Natural killer cell (primary cell): ENCODE measurements around the gene RNF169. TPM values are rescaled to one million over a fixed set of nuclear protein-coding genes. Genes with fewer than 3 reads are reported as not detected.

Experiments used
- ATAC-seq, 3 donors: fragments of 150-1000 bp in 2 of 3; fragments of 200-7000 bp in 1 of 3; cut with Tn5 transposase; 1 replicate in 1 of 3; 2 replicates in 2 of 3; pipeline ENCODE4 v1.10.0; 2021; ENCODE audit warnings: mild to moderate bottlenecking in 2 of 3, moderate library complexity in 2 of 3
- DNase-seq, 2 donors: peaks; one replicate each; pipeline versions ENCODE4 v3.0.0 to v3.0.0-alpha.2; 2013 to 2021; ENCODE audit warnings: mixed read lengths in 1 of 2
- H3K27ac ChIP-seq: one replicate; pipeline ENCODE4 v1.5.1; 2013; ENCODE audit warnings: mild to moderate bottlenecking, low read length
- H3K27me3 ChIP-seq: one replicate; pipeline ENCODE4 v1.6.1; 2013; ENCODE audit warnings: low read length; ENCODE audit not compliant: control insufficient read depth, insufficient read depth
- H3K36me3 ChIP-seq: one replicate; pipeline ENCODE4 v1.6.1; 2013; ENCODE audit warnings: low read length; ENCODE audit not compliant: control insufficient read depth, insufficient read depth
- H3K4me1 ChIP-seq: one replicate; pipeline ENCODE4 v1.6.1; 2013; ENCODE audit warnings: low read length; ENCODE audit not compliant: control insufficient read depth, insufficient read depth
- H3K4me3 ChIP-seq: one replicate; pipeline ENCODE4 v1.5.1; 2013; ENCODE audit warnings: low read length
- H3K9me3 ChIP-seq: one replicate; pipeline ENCODE4 v1.6.1; 2013; ENCODE audit warnings: low read length; ENCODE audit not compliant: control insufficient read depth, insufficient read depth
- H3K27ac Mint-ChIP-seq, 2 donors: one replicate each; pipeline ENCODE4 v1.8.0; 2022; ENCODE audit warnings: mild to moderate bottlenecking in 2 of 2, mixed read lengths in 2 of 2, moderate library complexity in 1 of 2
- H3K27me3 Mint-ChIP-seq, 2 donors: one replicate each; pipeline ENCODE4 v1.8.0; 2022; ENCODE audit warnings: low read depth in 2 of 2, mixed read lengths in 2 of 2
- H3K36me3 Mint-ChIP-seq: one replicate; pipeline ENCODE4 v1.8.0; 2022; ENCODE audit warnings: mixed read lengths
- H3K4me1 Mint-ChIP-seq, 2 donors: one replicate each; pipeline ENCODE4 v1.8.0; 2022; ENCODE audit warnings: mixed read lengths in 2 of 2
- H3K4me3 Mint-ChIP-seq: one replicate; pipeline ENCODE4 v1.8.0; 2022; ENCODE audit warnings: mild to moderate bottlenecking, moderate library complexity, mixed read lengths
- H3K9me3 Mint-ChIP-seq, 2 donors: one replicate each; pipeline ENCODE4 v1.8.0; 2022; ENCODE audit warnings: mixed read lengths in 2 of 2
- WGBS: methylation state at CpG from one replicate; pipeline ENCODE4 v1.1.7; 2013; ENCODE audit warnings: missing lambda C conversion rate; ENCODE audit not compliant: insufficient coverage; 5-methylcytosine and 5-hydroxymethylcytosine counted together
- intact Hi-C: fragments of 100-400 bp; cut with micrococcal nuclease; formaldehyde crosslinking; loops from one replicate; pipeline ENCODE4 v1.14.2; 2022
- total RNA-seq, 4 donors: library from RNA; stranded (reverse); fragments of 120-200 nt in 1 of 4; gene quantifications; one replicate each; pipeline versions ENCODE4 v1.2.3 to v1.2.4, GENCODE V29; 2013 to 2022
- TF ChIP-seq, protein P1 (sequence below): fragments of 200-600 bp; IDR thresholded peaks from one replicate; pipeline ENCODE4 v1.8.0; 2022; ENCODE audit warnings: antibody characterized with exemption

The RNF169 gene
- total RNA-seq, 3 donors from 2014 or later (not counting 1 experiment from before 2014, with no cell fraction given) = 29.1 to 39.8 (median 37.9) TPM

DNA sequence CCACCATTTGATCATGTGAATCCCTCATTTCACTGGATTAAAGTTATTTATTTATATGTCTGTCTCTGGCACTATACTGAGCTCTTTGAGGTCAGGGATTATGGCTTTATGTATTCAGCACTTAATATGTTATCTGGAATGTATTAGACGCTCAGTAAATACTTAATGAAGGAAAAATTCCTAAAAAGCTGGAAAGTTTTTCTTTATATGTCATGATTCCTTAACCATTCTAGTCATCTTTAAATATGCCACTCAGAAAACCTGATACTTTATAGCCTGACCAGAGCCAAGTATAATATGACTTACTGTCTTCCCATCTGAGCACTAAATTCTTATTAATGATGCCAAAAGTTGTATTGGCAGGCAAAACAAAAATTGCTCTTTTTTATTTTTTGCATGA, 27.1 kb downstream of the RNF169 start:
- H3K27ac ChIP-seq = no peak overlapping the region
- no peak for DNase-seq
- H3K36me3 ChIP-seq = no peaks in the 10 kb centered on the region
- H3K4me3 ChIP-seq = no peak overlapping the region
- no peaks in the 10 kb centered on the region for H3K9me3 ChIP-seq
- intact Hi-C loops = no loop called here
- H3K27ac Mint-ChIP-seq = peak overlapping the region in 1 of 2 donors; percentile 4
- no CpG with 5 or more reads among the region's 1 CpG for WGBS
- TF ChIP-seq, protein P1, sequence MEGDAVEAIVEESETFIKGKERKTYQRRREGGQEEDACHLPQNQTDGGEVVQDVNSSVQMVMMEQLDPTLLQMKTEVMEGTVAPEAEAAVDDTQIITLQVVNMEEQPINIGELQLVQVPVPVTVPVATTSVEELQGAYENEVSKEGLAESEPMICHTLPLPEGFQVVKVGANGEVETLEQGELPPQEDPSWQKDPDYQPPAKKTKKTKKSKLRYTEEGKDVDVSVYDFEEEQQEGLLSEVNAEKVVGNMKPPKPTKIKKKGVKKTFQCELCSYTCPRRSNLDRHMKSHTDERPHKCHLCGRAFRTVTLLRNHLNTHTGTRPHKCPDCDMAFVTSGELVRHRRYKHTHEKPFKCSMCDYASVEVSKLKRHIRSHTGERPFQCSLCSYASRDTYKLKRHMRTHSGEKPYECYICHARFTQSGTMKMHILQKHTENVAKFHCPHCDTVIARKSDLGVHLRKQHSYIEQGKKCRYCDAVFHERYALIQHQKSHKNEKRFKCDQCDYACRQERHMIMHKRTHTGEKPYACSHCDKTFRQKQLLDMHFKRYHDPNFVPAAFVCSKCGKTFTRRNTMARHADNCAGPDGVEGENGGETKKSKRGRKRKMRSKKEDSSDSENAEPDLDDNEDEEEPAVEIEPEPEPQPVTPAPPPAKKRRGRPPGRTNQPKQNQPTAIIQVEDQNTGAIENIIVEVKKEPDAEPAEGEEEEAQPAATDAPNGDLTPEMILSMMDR = no peak
- H3K4me3 Mint-ChIP-seq = no peak overlapping the region
- peaks cover 3% of the 10 kb centered on the region for H3K4me1 ChIP-seq
- ATAC-seq = no peak
- no peaks in the 10 kb centered on the region for H3K9me3 Mint-ChIP-seq
- peaks cover 28 to 43% of the 10 kb centered on the region in 2 donors for H3K4me1 Mint-ChIP-seq
- H3K36me3 Mint-ChIP-seq = no peaks in the 10 kb centered on the region
- no peaks in the 10 kb centered on the region for H3K27me3 Mint-ChIP-seq
- no peaks in the 10 kb centered on the region for H3K27me3 ChIP-seq

GRCh38 chr11:74776546-74776945, 27.9 kb downstream of the RNF169 start:
- H3K36me3 Mint-ChIP-seq = no peaks in the 10 kb centered on the region
- Histone ChIP-seq H3K4me1 (no peaks in the 10 kb centered on the region), H3K4me3 (no peak overlapping the region), H3K27me3 (no peaks in the 10 kb centered on the region), H3K27ac (no peak overlapping the region), H3K36me3 (no peaks in the 10 kb centered on the region), H3K9me3 (no peaks in the 10 kb centered on the region)
- no peak for DNase-seq
- intact Hi-C loops = no loop called here
- peaks cover 22 to 37% of the 10 kb centered on the region in 2 donors for H3K4me1 Mint-ChIP-seq
- no peak overlapping the region for H3K4me3 Mint-ChIP-seq
- no peak for ATAC-seq
- H3K27ac Mint-ChIP-seq = peak overlapping the region; percentile 4
- no peaks in the 10 kb centered on the region for H3K27me3 Mint-ChIP-seq
- H3K9me3 Mint-ChIP-seq = no peaks in the 10 kb centered on the region
- TF ChIP-seq, protein P1 = no peak

GRCh38 chr11:74777038-74777437, 28.4 kb downstream of the RNF169 start:
- no peak for ATAC-seq
- TF ChIP-seq, protein P1 = no peak
- H3K9me3 Mint-ChIP-seq = no peaks in the 10 kb centered on the region

DNA sequence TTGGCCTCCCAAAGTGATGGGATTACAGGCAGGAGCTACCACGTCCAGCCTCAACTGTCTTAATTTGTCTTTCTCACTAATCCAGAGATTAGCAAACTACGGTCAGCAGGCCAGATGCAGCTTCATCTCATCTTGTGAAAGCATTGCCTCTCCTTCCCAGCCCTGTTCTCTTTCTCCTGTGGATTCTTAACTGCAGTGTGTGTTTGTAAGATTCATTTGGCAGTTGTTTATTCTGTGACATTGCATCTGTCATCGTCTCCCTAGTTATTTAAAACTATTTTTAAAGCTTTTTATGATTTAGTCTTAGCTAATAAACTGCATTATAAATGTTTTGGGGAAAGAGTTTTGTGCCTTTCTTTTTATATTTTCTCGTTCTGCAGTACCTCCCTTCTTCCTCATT, 29.2 kb downstream of the RNF169 start:
- H3K27ac Mint-ChIP-seq = no peak overlapping the region
- H3K9me3 Mint-ChIP-seq = no peaks in the 10 kb centered on the region
- 97% methylated on average over 2 of the region's 4 CpGs for WGBS
- Histone ChIP-seq H3K27ac (no peak overlapping the region), H3K9me3 (no peaks in the 10 kb centered on the region), H3K36me3 (no peaks in the 10 kb centered on the region), H3K4me3 (no peak overlapping the region), H3K27me3 (no peaks in the 10 kb centered on the region), H3K4me1 (peaks cover 6% of the 10 kb centered on the region)
- DNase-seq = no peak
- H3K4me3 Mint-ChIP-seq = no peak overlapping the region
- ATAC-seq = no peak
- intact Hi-C loops = no loop called here
- H3K36me3 Mint-ChIP-seq = no peaks in the 10 kb centered on the region
- H3K27me3 Mint-ChIP-seq = no peaks in the 10 kb centered on the region
- TF ChIP-seq, protein P1 = no peak
- peaks cover 23 to 34% of the 10 kb centered on the region in 2 donors for H3K4me1 Mint-ChIP-seq

More at GRCh38 chr11:74777038-74777437, 28.4 kb downstream of the RNF169 start:
- intact Hi-C loops = no loop called here
- DNase-seq = no peak
- H3K36me3 Mint-ChIP-seq = no peaks in the 10 kb centered on the region
- no peaks in the 10 kb centered on the region for H3K36me3 ChIP-seq
- no peaks in the 10 kb centered on the region for H3K9me3 ChIP-seq
- no peak overlapping the region for H3K4me3 ChIP-seq
- no peak overlapping the region for H3K27ac ChIP-seq
- peak overlapping the region; percentile 4 for H3K27ac Mint-ChIP-seq
- no peaks in the 10 kb centered on the region for H3K27me3 ChIP-seq
- no peak overlapping the region for H3K4me3 Mint-ChIP-seq
- no peaks in the 10 kb centered on the region for H3K27me3 Mint-ChIP-seq
- H3K4me1 Mint-ChIP-seq = peaks cover 22 to 37% of the 10 kb centered on the region in 2 donors
- peaks cover under 1% of the 10 kb centered on the region for H3K4me1 ChIP-seq
